Mesenchymal stem cell (in vitro differentiated cells and primary cell): ENCODE results near the gene VEGFB.

Source experiments
- DNase-seq: peaks from one replicate; pipeline ENCODE4 v3.0.0-alpha.2; 2013
- H2AFZ ChIP-seq: one replicate; pipeline ENCODE4 v1.6.1; 2013; ENCODE audit warnings: low read depth, mild to moderate bottlenecking, control low read depth, inconsistent platforms, low read length, moderate library complexity
- H2AK5ac ChIP-seq: 2 replicates; pipeline ENCODE4 v1.6.1; 2013; ENCODE audit warnings: low read length, moderate library complexity, mild to moderate bottlenecking, inconsistent platforms; ENCODE audit not compliant: severe bottlenecking
- H2BK120ac ChIP-seq: one replicate; pipeline ENCODE4 v1.6.1; 2013; ENCODE audit warnings: low read depth, mild to moderate bottlenecking, inconsistent platforms, low read length, moderate library complexity
- H2BK12ac ChIP-seq, 2 experiments: one replicate each; pipeline ENCODE4 v1.6.1; 2013; ENCODE audit warnings: inconsistent platforms in 2 of 2, low read length in 2 of 2, mild to moderate bottlenecking in 2 of 2, moderate library complexity in 2 of 2, control low read depth in 1 of 2
- H2BK15ac ChIP-seq: one replicate; pipeline ENCODE4 v1.6.1; 2013; ENCODE audit warnings: mild to moderate bottlenecking, low read depth, inconsistent platforms; ENCODE audit not compliant: poor library complexity, severe bottlenecking
- H2BK5ac ChIP-seq: 2 replicates; pipeline ENCODE4 v1.6.1; 2013; ENCODE audit warnings: low read depth, mild to moderate bottlenecking, low read length, control low read depth, inconsistent platforms; ENCODE audit not compliant: poor library complexity, severe bottlenecking
- H3K14ac ChIP-seq, 2 experiments: one replicate each; pipeline ENCODE4 v1.6.1; 2013; ENCODE audit warnings: inconsistent platforms in 2 of 2, low read length in 2 of 2, control low read depth in 1 of 2, mild to moderate bottlenecking in 1 of 2, moderate library complexity in 1 of 2
- H3K18ac ChIP-seq, 2 experiments: one replicate each; pipeline ENCODE4 v1.6.1; 2013; ENCODE audit warnings: inconsistent platforms in 2 of 2, low read length in 2 of 2, control low read depth in 1 of 2, low read depth in 1 of 2, mild to moderate bottlenecking in 1 of 2
- H3K23ac ChIP-seq, 2 experiments: one replicate each; pipeline ENCODE4 v1.6.1; 2013; ENCODE audit warnings: inconsistent platforms in 2 of 2, low read length in 2 of 2, mild to moderate bottlenecking in 2 of 2, moderate library complexity in 2 of 2, control low read depth in 1 of 2
- H3K27ac ChIP-seq: 2 replicates; pipeline ENCODE4 v1.5.1; 2013; ENCODE audit warnings: mild to moderate bottlenecking, moderate library complexity, low read length, control low read depth, inconsistent platforms; ENCODE audit not compliant: poor library complexity, severe bottlenecking
- H3K27me3 ChIP-seq, 2 experiments: 2 replicates each; pipeline versions ENCODE4 v1.6.1 to v1.7.0; 2013; ENCODE audit warnings: low read length in 2 of 2, mild to moderate bottlenecking in 2 of 2, moderate library complexity in 2 of 2, control low read depth in 1 of 2, inconsistent platforms in 1 of 2; ENCODE audit not compliant: control insufficient read depth in 1 of 2, insufficient read depth in 1 of 2
- H3K36me3 ChIP-seq, 2 experiments: 2 replicates each; pipeline versions ENCODE4 v1.6.1 to v1.7.0; 2013; ENCODE audit warnings: low read length in 2 of 2, control low read depth in 1 of 2, inconsistent platforms in 1 of 2, low read depth in 1 of 2, mild to moderate bottlenecking in 1 of 2; ENCODE audit not compliant: insufficient read depth in 2 of 2, control insufficient read depth in 1 of 2
- H3K4ac ChIP-seq, 2 experiments: one replicate each; pipeline ENCODE4 v1.6.1; 2013; ENCODE audit warnings: inconsistent platforms in 2 of 2, low read length in 2 of 2, mild to moderate bottlenecking in 2 of 2, moderate library complexity in 2 of 2, control low read depth in 1 of 2, low read depth in 1 of 2
- H3K4me1 ChIP-seq: 2 replicates; pipeline ENCODE4 v1.6.1; 2013; ENCODE audit warnings: low read depth, low read length, control low read depth; ENCODE audit not compliant: control insufficient read depth, insufficient read depth
- H3K4me2 ChIP-seq: 2 replicates; pipeline ENCODE4 v1.6.1; 2013; ENCODE audit warnings: low read length, mild to moderate bottlenecking, inconsistent platforms; ENCODE audit not compliant: poor library complexity, severe bottlenecking
- H3K4me3 ChIP-seq, 2 experiments: 2 replicates each; pipeline versions ENCODE4 v1.5.1 to v1.7.0; 2013; ENCODE audit warnings: low read length in 2 of 2, mild to moderate bottlenecking in 2 of 2, control low read depth in 1 of 2, low read depth in 1 of 2; ENCODE audit not compliant: insufficient read depth in 1 of 2
- H3K79me1 ChIP-seq: replicated peaks from 2 replicates; pipeline ENCODE4 v1.6.1; 2013; ENCODE audit warnings: mild to moderate bottlenecking, control low read depth, low read length, inconsistent platforms; ENCODE audit not compliant: poor library complexity, severe bottlenecking
- H3K9ac ChIP-seq: 2 replicates; pipeline ENCODE4 v1.7.0; 2013; ENCODE audit warnings: mild to moderate bottlenecking, low read length, moderate library complexity
- H3K9me3 ChIP-seq: 2 replicates; pipeline ENCODE4 v1.7.0; 2013; ENCODE audit warnings: mild to moderate bottlenecking, low read length; ENCODE audit not compliant: control insufficient read depth
- H4K8ac ChIP-seq: one replicate; pipeline ENCODE4 v1.6.1; 2013; ENCODE audit warnings: inconsistent platforms, mild to moderate bottlenecking, low read length, moderate library complexity
- H4K91ac ChIP-seq: one replicate; pipeline ENCODE4 v1.6.1; 2013; ENCODE audit warnings: mild to moderate bottlenecking, low read length, inconsistent platforms
- WGBS: methylation state at CpG from one replicate; pipeline ENCODE4 v1.1.7; 2013; ENCODE audit warnings: mixed read lengths; 5-methylcytosine and 5-hydroxymethylcytosine counted together

The VEGFB gene

GRCh38 chr11:64281957-64282770 is 47.8 kb downstream of the VEGFB start:
- H3K79me1 ChIP-seq: peaks cover 42% of the 10 kb centered on the region
- no peak overlapping the region for H3K14ac ChIP-seq
- no peaks in the 10 kb centered on the region for H3K27me3 ChIP-seq
- H3K27ac ChIP-seq: no peak overlapping the region
- H3K9me3 ChIP-seq: no peaks in the 10 kb centered on the region
- H3K4me1 ChIP-seq: peaks cover 22% of the 10 kb centered on the region
- H3K4me3 ChIP-seq: no peak overlapping the region
- H3K18ac ChIP-seq: no peak overlapping the region
- H2AFZ ChIP-seq: no peak overlapping the region
- no peak overlapping the region for H2BK120ac ChIP-seq
- H3K36me3 ChIP-seq: peaks cover 32 to 37% of the 10 kb centered on the region in 2 experiments
- no peak overlapping the region for H2BK12ac ChIP-seq
- no peak overlapping the region for H3K9ac ChIP-seq
- no peak for DNase-seq
- H2AK5ac ChIP-seq: no peak overlapping the region
- 96% methylated on average over 21 of the region's 22 CpGs for WGBS
- H2BK15ac ChIP-seq: no peak overlapping the region
- H3K4me2 ChIP-seq: no peak overlapping the region
- no peak overlapping the region for H3K4ac ChIP-seq
- peak overlapping the region; percentile 8 for H4K91ac ChIP-seq
- peak overlapping the region; percentile 9 for H4K8ac ChIP-seq
- H3K23ac ChIP-seq: no peak overlapping the region
- no peak overlapping the region for H2BK5ac ChIP-seq

- peaks cover 29 to 41% of the 10 kb centered on the region in 2 experiments for H3K36me3 ChIP-seq
- no peaks in the 10 kb centered on the region for H3K9me3 ChIP-seq
- H3K27ac ChIP-seq: no peak overlapping the region
- no peak overlapping the region for H4K91ac ChIP-seq
- H3K27me3 ChIP-seq: no peaks in the 10 kb centered on the region
- no peak overlapping the region for H2BK5ac ChIP-seq
- peaks cover 24% of the 10 kb centered on the region for H3K4me1 ChIP-seq
- no peak overlapping the region for H3K14ac ChIP-seq
- peak overlapping the region in 1 of 2 experiments; percentile 97 for H3K4me3 ChIP-seq
- peak overlapping the region in 1 of 2 experiments; percentile 5 for H3K4ac ChIP-seq
- H2BK15ac ChIP-seq: no peak overlapping the region
- H3K18ac ChIP-seq: no peak overlapping the region
- H2AK5ac ChIP-seq: peak overlapping the region; percentile 17
- H3K4me2 ChIP-seq: no peak overlapping the region
- H2BK12ac ChIP-seq: no peak overlapping the region
- peak overlapping the region in 1 of 2 experiments; percentile 10 for H3K23ac ChIP-seq
- no peak overlapping the region for H2AFZ ChIP-seq
- DNase-seq: no peak
- H3K79me1 ChIP-seq: peaks cover 50% of the 10 kb centered on the region
- peak overlapping the region; percentile 97 for H3K9ac ChIP-seq
- WGBS: 93% methylated on average over 3 of the region's 3 CpGs
- no peak overlapping the region for H2BK120ac ChIP-seq
- peak overlapping the region; percentile 47 for H4K8ac ChIP-seq
Observed at GRCh38 chr11:64283092-64283491, 48.7 kb downstream of the VEGFB start.

GRCh38 chr11:64284048-64284961 is 49.9 kb downstream of the VEGFB start, which contains the start of gene BAD:
Gene BAD, minus strand, starts transcription at chr11:64284665. Its CDS starts 297 bp downstream, at chr11:64284368.
- peak within 1 kb of the TSS; percentile 56 to 85 for H2BK12ac ChIP-seq
- H2BK15ac ChIP-seq: peak within 1 kb of the TSS; percentile 61
- peak within 1 kb of the TSS; percentile 98 for H3K4me2 ChIP-seq
- WGBS: 7% methylated on average over 34 of the region's 44 CpGs
- DNase-seq: peak; percentile 95
- H3K23ac ChIP-seq: peak within 1 kb of the TSS in 1 of 2 experiments; percentile 87
- peaks cover 19 to 40% of the 10 kb centered on the region in 2 experiments for H3K36me3 ChIP-seq
- H3K14ac ChIP-seq: peak within 1 kb of the TSS; percentile 5 to 98
- peak within 1 kb of the TSS; percentile 92 for H4K8ac ChIP-seq
- H3K4me1 ChIP-seq: peaks cover 26% of the 10 kb centered on the region
- H3K18ac ChIP-seq: peak within 1 kb of the TSS; percentile 81 to 100
- H3K9me3 ChIP-seq: no peaks in the 10 kb centered on the region
- H3K4me3 ChIP-seq: peak within 1 kb of the TSS; percentile 83 to 97
- H2AK5ac ChIP-seq: peak within 1 kb of the TSS; percentile 17
- peak within 1 kb of the TSS; percentile 73 to 97 for H3K4ac ChIP-seq
- peak within 1 kb of the TSS; percentile 80 for H2AFZ ChIP-seq
- H4K91ac ChIP-seq: peak within 1 kb of the TSS; percentile 85
- H3K9ac ChIP-seq: peak within 1 kb of the TSS; percentile 97
- H3K27me3 ChIP-seq: no peaks in the 10 kb centered on the region
- peak within 1 kb of the TSS; percentile 86 for H3K27ac ChIP-seq
- H3K79me1 ChIP-seq: peaks cover 46% of the 10 kb centered on the region
- peak within 1 kb of the TSS; percentile 53 for H2BK5ac ChIP-seq
- H2BK120ac ChIP-seq: no peak within 1 kb of the TSS
